GM04504 (cell line): ENCODE measurements around the gene SYMPK.

Experiments
- DNase-seq: peaks from one replicate; pipeline ENCODE4 v3.0.0-alpha.2; 2012; ENCODE audit warnings: low read depth

The SYMPK gene

DNA sequence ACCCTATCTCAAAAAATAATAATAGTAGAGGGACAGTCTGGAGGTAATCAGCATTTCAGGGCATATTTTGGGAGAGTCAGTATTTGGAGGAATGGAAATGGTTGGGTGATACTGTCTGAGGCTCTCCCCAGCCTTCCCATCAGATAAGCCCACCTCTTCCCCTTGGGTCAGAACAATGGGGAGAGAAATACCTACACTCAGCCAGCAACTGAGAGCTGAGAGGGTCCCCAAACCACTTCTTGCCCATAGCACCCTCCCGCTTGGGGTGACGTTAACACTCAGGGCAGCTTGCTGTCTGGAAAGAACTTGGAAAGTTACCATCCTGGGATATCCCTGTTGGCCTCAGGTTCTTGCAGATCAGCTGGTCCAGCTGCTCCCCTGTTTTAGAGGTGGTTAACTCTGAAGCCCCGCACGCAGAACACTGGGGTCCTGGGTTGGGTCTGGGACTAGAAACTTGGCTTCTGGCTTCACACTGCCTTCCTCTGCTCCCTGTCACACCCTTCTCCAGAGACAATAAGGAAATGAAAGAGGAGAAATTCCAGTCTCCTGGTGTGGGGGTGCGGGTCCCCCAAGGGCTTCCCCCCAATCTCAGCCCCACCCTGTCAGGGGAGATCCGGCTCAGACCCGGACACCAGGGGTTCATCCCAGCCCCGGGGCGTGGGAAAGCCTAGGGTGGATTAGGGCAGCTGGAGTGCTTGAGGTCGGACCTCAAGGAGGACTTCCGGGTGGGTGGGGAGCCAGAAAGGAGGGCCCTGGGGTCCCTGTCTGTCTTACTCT lies 3.6 kb upstream of the SYMPK start:
- DNase-seq, result no peak

DNA sequence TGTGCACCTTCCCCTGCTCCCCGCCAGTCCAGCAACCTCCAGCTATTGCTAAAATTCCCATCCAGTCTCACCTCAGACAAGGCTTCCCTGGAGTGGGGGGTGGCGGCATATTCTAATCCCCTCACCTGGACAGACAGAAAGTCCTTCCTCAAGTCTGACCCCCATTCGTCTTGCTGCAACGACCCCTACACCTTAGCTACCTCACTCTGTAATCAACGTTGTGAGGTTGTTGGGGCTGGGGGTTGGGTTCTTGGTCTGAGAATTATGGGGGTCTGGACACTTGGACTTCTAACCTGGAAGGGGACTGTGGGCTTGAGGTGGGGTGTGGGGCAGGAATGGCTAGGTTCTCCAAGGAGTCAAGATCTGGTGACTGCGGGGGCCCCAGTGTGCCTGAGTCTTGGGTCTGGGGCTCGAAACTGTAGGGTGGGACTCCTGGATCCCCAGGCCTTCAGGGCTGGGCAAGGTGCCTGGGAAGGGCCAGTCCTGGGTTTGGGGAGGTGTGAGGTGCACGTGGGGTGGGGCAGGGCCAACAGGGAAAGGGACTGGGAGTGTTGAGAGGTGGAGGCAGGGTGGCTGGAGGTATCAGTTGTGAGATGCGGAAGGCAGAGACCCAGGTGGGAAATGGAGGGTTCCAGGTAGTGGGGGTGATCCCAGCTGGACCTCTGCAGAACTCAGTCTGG lies 2.5 kb upstream of the SYMPK start:
- no peak for DNase-seq

DNA sequence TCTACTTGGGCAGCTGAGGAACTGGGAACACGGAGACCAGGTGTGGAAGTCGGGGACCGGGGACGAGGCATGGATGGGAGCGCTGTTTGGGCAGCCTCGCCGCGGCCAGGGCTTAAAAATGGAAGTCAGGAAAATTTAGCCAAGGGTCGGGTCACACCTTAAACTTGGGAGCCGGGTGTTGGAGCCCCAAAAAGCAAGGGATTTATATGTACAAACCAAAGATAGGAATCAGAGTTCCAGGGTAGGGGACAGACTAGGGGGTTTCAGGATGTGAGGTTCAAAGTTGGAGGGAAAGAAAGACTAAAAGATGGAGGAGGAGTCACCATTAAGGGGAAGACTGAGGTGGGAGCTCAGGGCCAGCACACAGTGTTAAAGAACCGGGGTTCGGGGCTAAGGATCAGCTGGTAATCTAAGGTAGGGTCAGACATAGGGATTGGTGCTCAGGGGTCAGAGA lies 1.7 kb upstream of the SYMPK start:
- no peak for DNase-seq

DNA sequence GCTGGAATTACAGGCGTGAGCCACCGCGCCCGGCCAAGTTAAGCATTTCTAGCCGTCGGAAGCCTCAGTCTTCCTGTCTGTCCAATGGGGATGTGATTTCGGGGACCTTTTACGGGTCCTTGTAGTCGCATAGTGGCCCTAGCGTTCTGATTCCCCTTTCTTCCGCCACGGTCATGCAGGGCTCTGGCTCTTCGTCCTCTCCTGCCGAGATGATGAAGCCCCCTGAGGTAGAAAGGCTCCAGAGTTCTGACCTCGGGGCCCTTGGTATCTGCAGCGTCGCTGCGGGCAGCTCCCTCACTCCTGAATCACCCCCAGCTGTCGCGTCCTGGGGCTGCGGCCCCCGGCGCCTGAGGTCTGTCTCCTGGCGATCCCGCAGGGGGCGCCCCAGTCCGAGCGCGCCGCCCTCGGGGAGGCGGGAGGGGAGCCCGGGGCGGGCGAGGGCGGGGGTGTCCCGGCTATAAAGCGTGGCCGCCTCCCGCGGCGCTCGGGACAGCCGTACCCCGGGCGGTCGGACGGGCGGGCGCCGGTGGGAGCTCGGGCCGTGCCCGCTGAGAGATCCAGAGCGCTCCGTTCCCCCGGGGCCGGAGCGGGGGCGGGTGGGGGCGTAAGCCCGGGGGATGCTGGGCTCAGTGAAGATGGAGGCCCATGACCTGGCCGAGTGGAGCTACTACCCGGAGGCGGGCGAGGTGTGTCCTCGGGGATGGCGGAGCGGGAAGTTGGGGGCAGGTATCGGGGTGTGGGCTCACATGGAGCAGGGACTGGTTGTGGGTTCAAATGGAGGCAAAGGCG lies 1.1 kb upstream of the SYMPK start, which contains the start of gene FOXA3:
Gene FOXA3, plus strand, starts transcription at position 487 of the 789 bp plus-strand sequence. Its CDS starts 131 bp downstream, at position 618.
- no peak for DNase-seq

DNA sequence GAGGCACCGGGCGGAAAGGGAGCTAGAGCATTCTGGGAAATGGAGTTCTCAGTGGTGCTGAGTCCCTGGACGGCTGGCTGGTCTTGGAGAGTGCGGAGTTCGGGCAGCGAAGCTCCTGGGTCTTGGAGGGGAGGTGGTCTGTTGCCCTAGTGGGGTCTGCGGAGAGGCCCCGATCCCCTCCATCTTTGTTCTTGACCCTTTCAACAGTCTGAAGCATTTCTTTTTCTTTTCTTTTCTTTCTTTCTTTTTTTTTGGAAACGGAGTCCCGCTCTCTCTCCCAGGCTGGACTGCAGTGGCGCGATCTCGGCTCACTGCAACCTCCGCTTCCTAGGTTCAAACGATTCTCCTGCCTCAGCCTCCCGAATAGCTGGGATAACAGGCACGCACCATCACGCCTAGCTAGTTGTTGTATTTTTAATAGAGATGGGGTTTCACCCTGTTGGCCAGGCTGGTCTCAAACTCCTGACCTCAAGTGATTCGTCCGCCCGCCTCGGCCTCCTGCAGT lies 440 bp upstream of the SYMPK start:
- no peak for DNase-seq

DNA sequence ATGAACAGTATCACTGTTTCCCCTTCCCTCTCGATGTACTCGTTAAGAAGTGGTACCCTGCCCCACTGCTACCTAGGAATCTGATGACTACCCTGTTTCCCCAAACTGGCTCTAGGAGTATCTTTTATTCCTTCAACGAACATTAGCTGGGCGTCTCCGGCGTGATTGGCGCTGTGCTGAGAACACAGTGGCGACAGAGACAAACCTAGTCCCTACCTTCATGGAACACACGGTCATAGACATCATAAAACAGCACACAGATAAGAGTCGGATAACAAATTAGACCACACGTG lies 730 bp downstream of the SYMPK start:
- DNase-seq, result no peak

DNA sequence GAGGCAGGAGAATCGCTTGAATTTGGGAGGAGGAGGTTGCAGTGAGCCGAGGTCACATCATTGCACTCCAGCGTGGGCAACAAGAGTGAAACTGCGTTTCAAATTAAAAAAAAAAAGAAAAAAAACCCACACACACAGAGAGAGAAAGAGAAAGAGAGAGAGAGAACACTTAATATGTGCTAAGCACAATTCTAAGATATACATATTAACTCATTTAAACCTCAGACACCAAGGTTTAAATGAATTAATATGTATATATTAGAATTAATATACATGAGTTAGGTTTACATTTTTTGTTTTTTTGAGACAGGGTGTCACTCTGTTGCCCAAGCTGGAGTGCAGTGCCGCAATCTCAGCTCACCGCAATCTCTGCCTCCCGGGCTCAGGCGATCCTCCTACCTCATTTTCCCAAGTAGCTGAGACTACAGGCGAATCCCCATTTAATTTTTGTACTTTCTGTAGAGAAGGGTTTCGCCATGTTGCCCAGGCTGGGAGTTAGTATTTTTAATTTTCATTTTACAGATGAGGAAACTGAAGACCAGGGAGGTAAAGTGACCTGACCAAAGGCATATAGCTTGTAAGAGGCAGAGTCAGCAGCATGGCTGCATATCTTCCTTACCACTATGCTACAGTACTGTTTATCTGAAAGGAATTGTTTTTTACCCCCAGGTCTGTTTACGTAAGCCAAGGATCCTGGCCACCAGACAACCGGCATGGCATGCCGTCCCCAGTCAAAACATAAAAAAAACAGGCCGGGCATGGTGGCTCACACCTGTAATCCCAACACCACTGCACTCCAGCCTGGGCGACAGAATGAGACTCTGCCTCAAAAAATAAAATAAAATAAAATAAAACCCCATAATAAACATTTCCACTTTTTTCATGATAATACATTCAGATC lies 2.3 kb downstream of the SYMPK start:
- DNase-seq, result no peak

DNA sequence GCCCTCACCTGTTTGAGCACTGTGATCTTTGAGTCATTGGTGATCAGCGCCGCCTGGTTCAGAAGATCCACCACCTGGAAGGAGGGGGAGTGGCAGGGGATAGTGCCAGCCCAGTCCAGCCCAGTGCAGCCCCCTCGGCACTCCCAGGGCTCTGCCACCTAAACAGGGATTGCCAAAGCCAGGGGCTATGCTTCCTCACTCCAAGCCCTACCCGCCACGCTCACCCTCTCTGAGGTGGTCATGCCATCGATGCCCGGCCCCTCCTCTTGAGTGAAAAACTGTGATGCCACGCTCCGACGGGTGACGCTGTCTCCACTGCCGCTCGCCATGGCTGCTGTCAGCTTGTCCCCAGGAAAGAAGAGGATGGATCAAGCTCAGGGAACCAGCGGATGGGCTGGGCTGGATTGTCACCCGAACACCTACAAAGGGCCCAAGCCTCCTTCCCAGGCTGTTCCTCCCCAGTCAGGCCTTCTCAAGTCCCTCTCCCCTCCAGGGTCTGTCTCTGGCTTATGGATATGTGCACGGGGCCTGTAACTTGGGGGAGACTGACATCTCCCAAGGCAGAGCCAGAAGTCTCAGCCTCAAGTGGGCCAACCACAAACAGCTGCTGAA lies 8.7 kb downstream of the SYMPK start:
- DNase-seq, result no peak

DNA sequence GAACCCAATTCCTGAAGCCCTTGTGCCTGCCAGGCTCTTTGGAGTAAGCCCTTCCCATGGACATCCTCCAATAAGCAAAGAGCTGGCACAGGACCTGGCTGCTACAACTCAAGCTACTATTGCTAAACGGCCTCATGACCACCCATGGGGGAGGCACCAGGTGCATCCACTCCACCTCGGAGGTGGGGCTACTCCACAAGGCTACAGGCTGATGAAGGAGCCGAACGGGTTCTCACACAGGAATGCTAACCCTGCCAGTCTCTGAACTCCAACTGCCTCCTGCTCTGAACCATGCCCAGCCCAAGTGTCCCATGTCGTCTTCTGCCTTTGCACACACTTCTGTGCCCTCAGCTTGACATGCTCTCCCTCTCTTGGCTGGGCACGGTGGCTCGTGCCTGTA lies 10.0 kb downstream of the SYMPK start:
- no peak for DNase-seq

DNA sequence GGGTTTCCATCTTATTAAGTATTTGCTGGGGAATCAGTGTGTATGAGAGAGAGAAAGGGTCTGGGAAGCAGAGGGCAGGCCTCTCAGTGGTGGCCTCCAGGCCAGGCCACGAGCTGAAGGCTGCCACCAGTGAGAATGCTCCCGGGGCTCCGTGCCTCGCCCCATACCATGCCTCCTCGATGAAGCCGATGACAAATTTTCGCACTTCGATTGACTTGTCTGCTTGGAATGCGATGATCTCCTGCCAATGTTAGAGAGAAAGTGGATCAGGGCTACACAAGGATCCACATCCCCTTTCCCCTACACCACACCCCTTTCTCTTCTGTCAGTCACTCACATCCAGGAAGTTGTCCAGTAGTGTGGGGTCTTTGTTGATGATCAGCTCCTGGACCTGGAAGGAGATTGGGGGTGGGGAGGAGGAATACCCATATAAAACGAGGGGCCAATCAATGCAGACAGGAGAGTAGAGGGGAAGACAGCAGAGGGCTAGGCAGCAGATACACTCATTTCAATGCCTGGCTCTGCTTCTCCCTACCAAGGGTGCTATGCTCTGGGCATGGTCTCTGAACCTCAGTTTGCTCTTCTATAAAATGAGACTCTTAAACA lies 10.7 kb downstream of the SYMPK start:
- no peak for DNase-seq

DNA sequence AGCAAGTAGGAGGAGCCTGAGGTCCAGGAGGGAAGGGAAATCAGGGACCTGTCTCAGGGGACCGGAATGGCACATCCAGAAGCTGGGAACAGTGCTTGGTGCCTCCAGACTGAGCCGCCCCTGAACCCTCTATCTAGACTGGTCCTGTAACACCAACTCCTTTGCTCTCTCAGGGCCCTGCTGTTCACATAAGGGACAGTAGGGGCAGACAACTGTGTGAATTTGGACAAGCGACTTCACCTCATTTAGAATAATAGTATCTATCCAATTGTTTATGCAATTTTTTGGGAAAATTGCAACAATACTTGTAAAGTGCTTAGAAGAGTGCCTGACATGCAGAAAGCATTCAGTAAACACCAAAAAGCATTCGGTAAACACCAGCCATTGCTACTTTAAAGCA lies 14.0 kb downstream of the SYMPK start:
- no peak for DNase-seq

DNA sequence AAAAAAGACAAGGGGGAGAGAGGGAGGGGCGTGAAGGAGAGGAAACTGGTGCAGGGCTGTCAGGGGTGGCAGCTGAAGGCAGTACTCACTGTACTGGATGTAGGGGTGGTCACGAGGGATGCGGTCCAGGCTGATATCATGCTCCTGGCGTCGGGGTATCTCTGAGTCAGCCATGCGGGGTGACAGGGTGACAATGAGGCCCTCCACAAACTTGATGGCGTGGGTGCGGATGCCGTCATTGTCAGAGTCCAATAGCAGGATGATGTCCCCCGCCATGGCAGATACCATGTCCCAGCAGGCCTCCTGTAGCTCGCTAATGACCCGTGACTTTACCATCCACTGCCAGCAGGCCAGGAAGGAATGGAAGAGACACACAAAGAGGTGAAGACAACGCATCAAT lies 15.3 kb downstream of the SYMPK start:
- no peak for DNase-seq

DNA sequence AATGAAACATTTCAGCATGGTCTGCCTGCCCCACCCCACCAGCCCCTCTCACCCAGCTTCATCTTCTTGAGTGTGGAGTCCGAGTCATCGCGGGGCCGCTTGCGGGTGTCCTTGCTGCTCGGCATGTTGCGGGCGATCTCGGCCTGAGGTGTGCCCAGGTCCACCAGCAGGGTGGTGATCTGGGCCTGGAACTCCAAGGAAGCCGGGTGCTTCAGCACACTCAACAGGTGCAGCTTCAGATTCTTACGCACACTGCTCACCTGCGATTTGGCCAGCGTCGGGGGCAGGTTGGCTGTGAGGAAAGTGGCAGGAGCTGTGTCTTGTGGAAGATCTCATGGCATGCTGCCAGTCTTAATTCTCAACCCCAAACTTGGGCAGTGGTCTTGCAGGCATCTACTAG lies 20.7 kb downstream of the SYMPK start:
- DNase-seq, result no peak

DNA sequence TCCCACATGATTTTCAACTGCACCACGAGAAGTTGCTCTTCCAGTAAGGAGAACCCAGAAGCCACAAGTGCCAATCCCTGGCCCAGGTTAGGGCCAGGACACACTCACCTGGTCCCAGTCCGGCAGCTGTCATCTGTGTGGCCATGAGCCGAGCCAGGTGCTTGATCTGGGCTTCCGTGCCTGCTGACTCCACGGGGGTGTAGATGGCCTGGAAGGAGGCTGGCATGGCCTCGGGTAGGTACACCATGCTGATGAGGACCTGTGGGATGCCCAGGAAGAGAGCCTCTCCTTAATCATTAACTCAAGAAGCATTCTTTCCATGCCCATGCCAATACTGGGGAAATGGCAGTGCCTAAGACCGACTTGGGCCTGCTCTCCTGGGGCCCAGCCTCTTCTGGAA lies 28.0 kb downstream of the SYMPK start:
- no peak for DNase-seq

DNA sequence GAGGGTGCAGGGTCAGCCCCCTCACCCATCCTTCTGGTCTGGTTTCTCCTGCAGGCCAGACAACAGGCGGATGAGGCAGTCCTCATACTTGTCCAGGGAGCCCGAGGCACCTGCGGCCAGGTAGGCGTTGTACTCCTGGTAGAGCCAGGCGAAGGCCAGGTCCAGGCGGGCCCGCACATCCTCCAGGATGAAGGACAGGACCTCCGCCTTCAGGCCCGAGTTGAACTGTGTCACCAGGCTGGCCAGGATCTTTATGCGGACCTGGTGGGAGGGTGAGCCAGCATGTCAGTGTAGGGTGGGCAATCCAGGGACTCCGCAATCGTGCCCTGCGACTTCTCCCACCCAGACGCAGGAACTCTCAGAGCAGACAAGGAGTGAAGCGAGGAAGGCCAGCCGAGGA lies 34.0 kb downstream of the SYMPK start:
- DNase-seq, result no peak

DNA sequence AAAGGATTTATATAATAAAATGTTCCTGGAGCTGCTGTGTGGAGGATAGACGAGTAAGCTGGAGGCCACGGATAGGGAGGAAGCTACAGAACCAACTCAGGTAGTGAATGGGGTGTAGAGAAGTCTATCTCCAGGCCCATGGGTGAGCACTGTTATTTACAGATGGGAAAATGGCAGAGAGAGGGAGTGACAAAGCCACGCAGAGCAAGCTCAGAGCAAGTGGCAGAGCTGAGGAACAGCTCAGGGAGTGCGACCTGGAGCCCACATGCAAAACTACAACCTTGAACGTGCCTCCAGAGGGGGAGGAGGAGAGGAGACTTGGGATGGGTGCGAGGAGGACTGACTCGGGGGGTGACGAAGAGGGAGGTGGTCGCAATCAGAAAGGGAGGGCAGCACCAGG lies 34.4 kb downstream of the SYMPK start:
- no peak for DNase-seq

DNA sequence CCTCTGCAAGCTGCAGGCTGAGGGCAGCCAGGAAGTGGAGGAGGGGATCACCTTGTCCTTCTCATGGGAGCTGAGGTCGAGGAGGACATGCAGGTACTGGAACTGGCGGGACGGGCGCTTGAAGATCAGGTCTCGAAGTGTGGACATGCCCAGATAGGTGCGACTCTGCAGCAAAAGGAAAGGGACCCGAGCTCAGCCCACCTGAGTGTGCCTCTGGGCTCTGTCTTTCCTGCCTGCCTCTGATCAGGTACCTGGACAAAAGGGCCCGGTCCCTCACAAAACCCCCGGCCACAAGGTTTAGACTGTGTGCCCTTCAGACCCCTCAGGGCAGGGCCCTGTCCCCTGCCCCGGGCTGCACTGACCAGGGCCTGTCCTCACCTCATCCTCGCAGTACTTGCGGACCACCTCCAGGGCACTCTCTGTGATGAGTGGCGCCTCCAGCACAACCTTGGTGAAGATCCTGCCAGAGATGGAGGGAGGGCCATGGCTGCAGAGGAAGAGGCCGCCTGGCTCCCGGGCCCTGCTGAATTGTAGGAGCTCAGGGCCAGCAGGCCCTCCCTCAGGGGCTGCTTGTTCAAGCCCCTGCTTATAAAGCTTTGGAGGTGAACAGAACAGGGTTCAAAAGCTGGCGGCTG lies 35.4 kb downstream of the SYMPK start:
- no peak for DNase-seq

DNA sequence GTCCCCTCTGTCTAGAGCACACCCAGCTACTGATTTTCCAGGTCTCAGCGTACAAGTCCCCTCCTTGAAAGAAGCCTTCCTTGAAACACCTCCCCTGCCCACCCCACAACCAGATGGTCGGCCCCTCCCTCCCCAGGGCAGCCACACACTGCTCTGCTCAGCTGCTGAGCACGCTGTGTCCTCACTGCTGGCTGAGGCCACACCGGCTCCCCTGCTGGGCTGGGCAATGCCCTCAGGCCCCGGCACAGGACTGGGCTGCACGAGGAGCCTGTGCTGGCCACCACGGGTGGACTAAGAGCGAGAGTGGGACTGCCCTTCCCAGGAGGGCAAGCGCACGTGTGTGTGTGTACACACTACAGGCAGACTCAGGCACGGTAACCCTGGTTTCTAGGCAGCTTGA lies 36.0 kb downstream of the SYMPK start:
- DNase-seq, result no peak

DNA sequence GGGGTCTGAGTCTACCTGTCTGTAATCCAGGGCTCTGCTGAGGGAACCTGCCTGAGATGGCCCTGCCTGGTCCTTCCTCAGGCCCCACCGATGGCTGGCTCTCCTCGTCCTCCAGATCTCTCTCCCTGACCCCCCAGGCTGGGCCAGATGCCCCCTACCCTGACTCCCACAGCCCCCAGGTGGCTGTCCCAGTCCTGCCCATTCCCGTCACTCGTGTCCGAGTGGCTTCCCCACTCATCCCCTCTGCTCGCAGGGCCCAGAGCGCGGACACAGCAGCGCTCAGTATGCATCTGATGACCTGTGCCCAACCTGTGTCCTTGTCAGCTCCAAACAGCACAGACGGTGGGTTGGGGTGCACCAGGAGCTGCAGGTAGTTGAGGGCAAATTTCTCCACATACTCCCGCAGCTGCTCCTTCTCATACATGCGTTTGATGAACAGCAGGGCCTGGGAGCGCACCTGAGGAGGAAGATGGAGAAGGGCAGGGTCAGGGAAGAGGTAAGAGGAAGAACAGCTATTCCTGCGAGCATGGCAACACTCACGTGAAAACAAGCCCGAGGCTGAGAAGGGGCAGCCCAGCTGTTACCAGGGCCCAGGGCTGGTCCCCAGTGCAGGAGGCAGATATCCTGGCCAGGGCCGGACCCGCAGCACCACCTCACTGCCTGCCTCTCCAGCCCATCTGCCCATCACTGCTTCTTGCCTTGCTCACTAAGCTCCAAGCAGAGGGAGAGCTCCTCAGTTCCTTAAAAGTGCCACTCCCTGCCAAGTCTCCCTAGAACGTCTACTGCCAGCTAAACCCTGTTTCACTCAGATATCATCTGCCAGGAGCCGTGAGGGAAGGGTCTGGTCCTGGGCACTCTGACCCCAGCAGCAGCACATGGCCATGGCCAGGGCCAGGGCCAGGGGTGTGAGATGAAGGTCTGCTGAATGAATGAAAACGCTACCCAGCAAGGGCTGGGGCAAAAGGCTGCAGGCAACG lies 36.7 kb downstream of the SYMPK start:
- DNase-seq, result no peak
